ENCODE results near the gene PKDREJ. TPM values are rescaled to one million over a fixed set of nuclear protein-coding genes. Genes with fewer than 3 reads are reported as not detected.

PKDREJ gene
- total and polyA plus RNA-seq, 10 donors: 0.02 to 0.06 (median 0.02) TPM; not detected in 7

DNA sequence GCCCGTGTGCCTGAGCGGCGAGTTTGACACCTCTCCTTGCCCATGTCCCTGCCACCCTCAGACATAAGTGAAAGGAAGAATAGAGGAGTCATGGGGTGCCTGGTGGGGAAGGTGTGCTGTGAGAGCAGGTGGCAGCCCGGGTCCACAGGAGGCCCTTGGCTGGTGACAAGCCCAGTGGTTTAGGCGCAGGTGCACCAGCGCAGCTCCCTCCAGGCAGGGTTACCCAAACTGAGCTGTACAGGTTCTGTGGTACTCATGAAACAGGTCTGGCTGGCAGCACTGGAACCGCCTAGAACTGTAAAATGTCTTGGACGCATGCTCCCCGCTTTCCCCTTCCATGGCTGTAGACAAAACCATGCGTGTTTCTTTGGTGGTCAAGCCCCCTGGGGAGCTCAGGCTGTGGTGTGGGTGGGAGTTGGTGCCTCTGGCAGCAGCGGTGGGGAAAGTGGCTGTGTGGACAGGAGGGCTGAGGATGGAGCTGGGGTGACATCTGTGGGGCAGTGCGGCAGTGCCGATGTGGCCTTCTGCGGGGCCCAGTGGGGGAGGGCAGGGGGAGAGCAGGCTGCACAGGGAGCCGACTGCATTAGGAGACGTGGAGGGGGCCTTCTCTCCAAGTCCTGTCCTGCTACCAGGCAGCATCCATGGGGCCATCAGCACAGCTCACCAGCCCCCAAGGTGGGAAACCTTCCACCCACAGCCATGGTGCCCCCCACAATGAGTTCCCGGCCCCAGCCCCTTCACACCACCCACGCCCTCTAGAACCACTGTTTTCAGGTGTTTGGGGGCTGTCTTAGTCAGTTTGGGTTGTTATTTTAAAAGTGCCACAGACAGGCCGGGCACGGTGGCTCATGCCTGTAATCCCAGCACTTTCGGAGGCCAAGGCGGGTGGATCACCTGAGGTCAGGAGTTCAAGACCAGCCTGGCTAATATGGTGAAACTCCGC, 28.0 kb upstream of the PKDREJ start:
- no peaks in the 10 kb centered on the region for H3K27me3 ChIP-seq (replicated peaks in 1 of 7)
- TF ChIP-seq POLR2A (IDR thresholded peaks at IDR 0.05) (no peak), POLR2AphosphoS5 (IDR thresholded peaks at IDR 0.05) (peak in 1 of 3 donors; percentile 4)
- intact Hi-C loops (cut with DNase I; ENCODE audit: low total_unique reads): no loop called here
- H3K4me3 ChIP-seq: no peak overlapping the region
- peaks cover 29 to 80% (median 61%) of the 10 kb centered on the region in 6 donors for H3K4me1 ChIP-seq
- H3K27ac ChIP-seq: peak overlapping the region in 3 of 8 donors; percentile 28 to 86 (median 86)
- peaks cover 0 to 15% (median 9%) of the 10 kb centered on the region in 8 donors for H3K9me3 ChIP-seq
- H3K36me3 ChIP-seq: peaks cover 0 to 71% (median 25%) of the 10 kb centered on the region in 6 donors
- peak; percentile 74 for DNase-seq
- WGBS, 5 donors: 93 to 94% (median 94%) methylated on average over 21 to 23 of the region's 23 CpGs

DNA sequence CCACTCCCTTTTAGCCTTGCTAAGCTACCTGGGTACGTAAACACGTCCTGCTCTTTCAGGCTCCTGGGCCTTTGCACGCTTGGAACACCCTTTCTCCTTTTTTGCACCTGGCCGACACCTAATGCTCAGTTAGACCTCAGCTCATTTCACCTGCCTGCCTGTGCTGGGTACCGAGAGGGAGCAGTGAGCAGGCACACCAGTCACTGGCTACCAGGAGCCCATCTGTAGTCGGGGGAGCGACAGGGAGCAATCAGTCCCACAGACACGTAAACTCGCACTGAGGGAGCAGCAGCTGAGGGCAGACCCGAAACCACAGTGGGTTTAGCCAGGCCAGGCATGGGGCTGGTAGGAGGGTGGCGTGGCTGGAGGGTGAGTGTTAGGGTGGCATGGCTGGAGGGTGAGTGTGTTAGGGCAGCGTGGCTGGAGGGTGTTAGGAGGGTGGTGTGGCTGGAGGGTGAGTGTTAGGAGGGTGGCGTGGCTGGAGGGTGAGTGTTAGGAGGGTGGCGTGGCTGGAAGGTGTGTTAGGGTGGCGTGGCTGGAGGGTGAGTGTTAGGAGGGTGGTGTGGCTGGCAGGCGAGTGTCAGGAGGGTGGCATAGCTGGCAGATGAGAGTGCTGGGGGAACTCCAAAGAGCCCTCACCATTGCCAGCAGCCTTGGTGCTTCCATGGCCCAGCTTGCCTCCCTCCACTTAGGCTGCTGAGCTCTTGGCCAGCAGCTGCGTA, 27.1 kb upstream of the PKDREJ start:
- no peak for TF ChIP-seq POLR2A (IDR thresholded peaks at IDR 0.05)
- no peak for TF ChIP-seq POLR2AphosphoS5 (IDR thresholded peaks at IDR 0.05)
- TF ChIP-seq, protein P1, sequence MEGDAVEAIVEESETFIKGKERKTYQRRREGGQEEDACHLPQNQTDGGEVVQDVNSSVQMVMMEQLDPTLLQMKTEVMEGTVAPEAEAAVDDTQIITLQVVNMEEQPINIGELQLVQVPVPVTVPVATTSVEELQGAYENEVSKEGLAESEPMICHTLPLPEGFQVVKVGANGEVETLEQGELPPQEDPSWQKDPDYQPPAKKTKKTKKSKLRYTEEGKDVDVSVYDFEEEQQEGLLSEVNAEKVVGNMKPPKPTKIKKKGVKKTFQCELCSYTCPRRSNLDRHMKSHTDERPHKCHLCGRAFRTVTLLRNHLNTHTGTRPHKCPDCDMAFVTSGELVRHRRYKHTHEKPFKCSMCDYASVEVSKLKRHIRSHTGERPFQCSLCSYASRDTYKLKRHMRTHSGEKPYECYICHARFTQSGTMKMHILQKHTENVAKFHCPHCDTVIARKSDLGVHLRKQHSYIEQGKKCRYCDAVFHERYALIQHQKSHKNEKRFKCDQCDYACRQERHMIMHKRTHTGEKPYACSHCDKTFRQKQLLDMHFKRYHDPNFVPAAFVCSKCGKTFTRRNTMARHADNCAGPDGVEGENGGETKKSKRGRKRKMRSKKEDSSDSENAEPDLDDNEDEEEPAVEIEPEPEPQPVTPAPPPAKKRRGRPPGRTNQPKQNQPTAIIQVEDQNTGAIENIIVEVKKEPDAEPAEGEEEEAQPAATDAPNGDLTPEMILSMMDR (IDR thresholded peaks at IDR 0.05 in 8 of 11, conservative IDR thresholded peaks at IDR 0.05 in 3 of 11): no peak
- intact Hi-C loops (cut with DNase I; ENCODE audit: low total_unique reads): no loop called here
- peak; percentile 77 for DNase-seq
- Histone ChIP-seq H3K27ac (peak overlapping the region in 4 of 8 donors; percentile 82 to 87 (median 86)), H3K4me3 (no peak overlapping the region), H3K4me1 (peaks cover 21 to 80% (median 52%) of the 10 kb centered on the region in 6 donors), H3K9me3 (peaks cover 0 to 15% (median 9%) of the 10 kb centered on the region in 8 donors), H3K36me3 (peaks cover 0 to 80% (median 31%) of the 10 kb centered on the region in 6 donors), H3K27me3 (replicated peaks in 1 of 7) (no peaks in the 10 kb centered on the region)
- 89 to 92% (median 91%) methylated on average over 17 of the region's 17 CpGs for whole genome bisulfite sequencing, 5 donors

DNA sequence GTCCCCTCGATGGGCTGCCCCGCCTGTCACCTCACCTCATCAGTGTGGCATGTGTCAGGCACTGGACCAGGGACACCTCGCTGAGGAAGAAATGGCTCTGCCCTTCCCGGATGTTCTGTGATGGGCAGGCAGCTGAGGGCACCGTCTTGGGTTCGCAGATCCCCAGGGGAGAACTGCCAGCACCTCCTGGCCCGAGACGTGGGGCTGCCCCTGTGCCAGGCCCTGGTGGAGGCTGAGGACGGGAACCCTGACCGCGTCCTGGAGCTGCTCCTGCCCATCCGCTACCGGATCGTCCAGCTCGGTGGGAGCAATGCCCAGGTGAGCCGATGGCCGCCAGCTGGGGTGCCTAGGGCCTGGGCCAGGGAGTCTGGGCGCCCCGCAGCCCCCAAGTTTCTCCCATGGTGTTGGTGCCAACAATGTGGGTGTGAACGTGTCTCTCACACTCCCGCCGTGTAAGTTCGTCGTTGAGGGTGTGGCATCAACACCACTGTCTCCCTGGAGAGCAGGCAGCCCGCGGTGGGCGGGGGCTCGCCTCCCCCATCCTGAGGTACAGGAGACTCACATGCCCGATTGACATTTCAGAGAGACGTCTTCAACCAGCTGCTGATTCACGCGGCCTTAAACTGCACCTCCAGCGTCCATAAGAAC, 26.2 kb upstream of the PKDREJ start:
- Histone ChIP-seq H3K4me3 (peak overlapping the region in 1 of 8 donors; percentile 60), H3K27ac (peak overlapping the region in 4 of 8 donors; percentile 82 to 87 (median 86)), H3K9me3 (peaks cover 0 to 15% (median 9%) of the 10 kb centered on the region in 8 donors), H3K4me1 (peaks cover 21 to 80% (median 48%) of the 10 kb centered on the region in 6 donors), H3K27me3 (replicated peaks in 1 of 7) (no peaks in the 10 kb centered on the region), H3K36me3 (peaks cover 0 to 89% (median 40%) of the 10 kb centered on the region in 6 donors)
- DNase-seq: peak; percentile 84
- WGBS, 5 donors: 83 to 89% (median 88%) methylated on average over 22 to 33 of the region's 33 CpGs
- intact Hi-C loops (cut with DNase I; ENCODE audit: low total_unique reads): no loop called here
- TF ChIP-seq POLR2A (IDR thresholded peaks at IDR 0.05) (no peak), POLR2AphosphoS5 (IDR thresholded peaks at IDR 0.05) (peak in 1 of 3 donors; percentile 65)
- TF ChIP-seq, protein P1 (IDR thresholded peaks at IDR 0.05 in 8 of 11, conservative IDR thresholded peaks at IDR 0.05 in 3 of 11): no peak

- peak overlapping the region in 3 of 8 donors; percentile 17 to 60 (median 25) for H3K4me3 ChIP-seq
- H3K27me3 ChIP-seq (replicated peaks in 1 of 7): no peaks in the 10 kb centered on the region
- TF ChIP-seq POLR2A (IDR thresholded peaks at IDR 0.05) (no peak), POLR2AphosphoS5 (IDR thresholded peaks at IDR 0.05) (no peak)
- TF ChIP-seq, protein P1 (IDR thresholded peaks at IDR 0.05 in 8 of 11, conservative IDR thresholded peaks at IDR 0.05 in 3 of 11): no peak
- peaks cover 21 to 81% (median 47%) of the 10 kb centered on the region in 6 donors for H3K4me1 ChIP-seq
- H3K27ac ChIP-seq: peak overlapping the region in 7 of 8 donors; percentile 72 to 87 (median 82)
- intact Hi-C loops (cut with DNase I; ENCODE audit: low total_unique reads): no loop called here
- peaks cover 0 to 15% (median 9%) of the 10 kb centered on the region in 8 donors for H3K9me3 ChIP-seq
- WGBS, 5 donors: 78 to 90% (median 83%) methylated on average over 7 of the region's 7 CpGs
- H3K36me3 ChIP-seq: peaks cover 0 to 92% (median 44%) of the 10 kb centered on the region in 6 donors
- DNase-seq: no peak
Measured at GRCh38 chr22:46288846-46289243, 25.7 kb upstream of the PKDREJ start.

All from spleen (tissue), 11 donors.